ENCODE measurements around the gene TBX15. TPM values are rescaled to one million over a fixed set of nuclear protein-coding genes. Genes with fewer than 3 reads are reported as not detected.

The TBX15 gene
- total and polyA plus RNA-seq, 4 experiments from 2014 or later, result 0.05 TPM; not detected in 3

- intact Hi-C loops (cut with micrococcal nuclease), result no loop called here
- H3K27ac ChIP-seq (ENCODE audit: low read depth, low read length), result no peak overlapping the region
- no peak overlapping the region for H3K4me3 Mint-ChIP-seq
- H3K27me3 Mint-ChIP-seq, result no peaks in the 10 kb centered on the region
- H3K4me1 Mint-ChIP-seq, result no peaks in the 10 kb centered on the region
- H3K9me3 Mint-ChIP-seq, result peaks cover 0 to 2% (median 0%) of the 10 kb centered on the region in 8 donors
- no peak overlapping the region for H3K27ac Mint-ChIP-seq
- CTCF ChIA-PET (ENCODE audit: partially characterized antibody), result no interaction called here
- H3K36me3 Mint-ChIP-seq, result no peaks in the 10 kb centered on the region
- no peaks in the 10 kb centered on the region for H3K36me3 ChIP-seq (ENCODE audit: insufficient read depth, low read length)
- no peaks in the 10 kb centered on the region for H3K9me3 ChIP-seq (ENCODE audit: control insufficient read depth in 1 of 2, low read length in 2 of 2)
- POLR2A ChIA-PET (ENCODE audit: partially characterized antibody), result no interaction called here
- no peak overlapping the region for H3K4me3 ChIP-seq (ENCODE audit: low read length in 2 of 2)
- no peaks in the 10 kb centered on the region for H3K27me3 ChIP-seq (ENCODE audit: insufficient read depth, low read length)
- no peak for DNase-seq
- no peaks in the 10 kb centered on the region for H3K4me1 ChIP-seq (ENCODE audit: insufficient read depth, low read length)
These were observed 110.3 kb downstream of the TBX15 start for GRCh38 chr1:118877668-118878396.

GRCh38 chr1:118871582-118872171 lies 116.5 kb downstream of the TBX15 start:
- Histone ChIP-seq H3K27ac (ENCODE audit: low read depth, low read length) (no peak overlapping the region), H3K27me3 (ENCODE audit: insufficient read depth, low read length) (no peaks in the 10 kb centered on the region), H3K4me1 (ENCODE audit: insufficient read depth, low read length) (no peaks in the 10 kb centered on the region), H3K4me3 (ENCODE audit: low read length in 2 of 2) (no peak overlapping the region), H3K36me3 (ENCODE audit: insufficient read depth, low read length) (no peaks in the 10 kb centered on the region), H3K9me3 (ENCODE audit: control insufficient read depth in 1 of 2, low read length in 2 of 2) (no peaks in the 10 kb centered on the region)
- DNase-seq, result no peak
- peaks cover 0 to 6% (median 0%) of the 10 kb centered on the region in 8 donors for H3K9me3 Mint-ChIP-seq
- no peaks in the 10 kb centered on the region for H3K27me3 Mint-ChIP-seq
- ChIA-PET POLR2A (ENCODE audit: partially characterized antibody) (no interaction called here), CTCF (ENCODE audit: partially characterized antibody) (no interaction called here)
- H3K4me1 Mint-ChIP-seq, result no peaks in the 10 kb centered on the region
- no peak overlapping the region for H3K27ac Mint-ChIP-seq
- H3K36me3 Mint-ChIP-seq, result no peaks in the 10 kb centered on the region
- intact Hi-C loops (cut with micrococcal nuclease), result no loop called here
- no peak overlapping the region for H3K4me3 Mint-ChIP-seq

- Histone ChIP-seq H3K36me3 (ENCODE audit: insufficient read depth, low read length) (no peaks in the 10 kb centered on the region), H3K4me1 (ENCODE audit: insufficient read depth, low read length) (no peaks in the 10 kb centered on the region), H3K9me3 (ENCODE audit: control insufficient read depth in 1 of 2, low read length in 2 of 2) (no peaks in the 10 kb centered on the region), H3K27me3 (ENCODE audit: insufficient read depth, low read length) (no peaks in the 10 kb centered on the region), H3K27ac (ENCODE audit: low read depth, low read length) (no peak overlapping the region), H3K4me3 (ENCODE audit: low read length in 2 of 2) (no peak overlapping the region)
- Mint-ChIP-seq H3K4me3 (no peak overlapping the region), H3K27ac (no peak overlapping the region), H3K36me3 (no peaks in the 10 kb centered on the region), H3K27me3 (no peaks in the 10 kb centered on the region), H3K9me3 (peaks cover 0 to 6% (median 1%) of the 10 kb centered on the region in 8 donors), H3K4me1 (no peaks in the 10 kb centered on the region)
- CTCF ChIA-PET (ENCODE audit: partially characterized antibody), result no interaction called here
- no peak for DNase-seq
- POLR2A ChIA-PET (ENCODE audit: partially characterized antibody), result no interaction called here
- intact Hi-C loops (cut with micrococcal nuclease), result no loop called here
These were observed 119.8 kb downstream of the TBX15 start for GRCh38 chr1:118868387-118868786.

GRCh38 chr1:118866330-118866729 lies 121.8 kb downstream of the TBX15 start:
- Histone ChIP-seq H3K27ac (ENCODE audit: low read depth, low read length) (no peak overlapping the region), H3K9me3 (ENCODE audit: control insufficient read depth in 1 of 2, low read length in 2 of 2) (no peaks in the 10 kb centered on the region), H3K4me3 (ENCODE audit: low read length in 2 of 2) (no peak overlapping the region), H3K27me3 (ENCODE audit: insufficient read depth, low read length) (no peaks in the 10 kb centered on the region), H3K36me3 (ENCODE audit: insufficient read depth, low read length) (no peaks in the 10 kb centered on the region), H3K4me1 (ENCODE audit: insufficient read depth, low read length) (no peaks in the 10 kb centered on the region)
- Mint-ChIP-seq H3K4me3 (no peak overlapping the region), H3K4me1 (no peaks in the 10 kb centered on the region), H3K36me3 (no peaks in the 10 kb centered on the region), H3K27me3 (no peaks in the 10 kb centered on the region), H3K27ac (no peak overlapping the region), H3K9me3 (peaks cover 0 to 6% (median 2%) of the 10 kb centered on the region in 8 donors)
- CTCF ChIA-PET (ENCODE audit: partially characterized antibody), result no interaction called here
- intact Hi-C loops (cut with micrococcal nuclease), result no loop called here
- POLR2A ChIA-PET (ENCODE audit: partially characterized antibody), result no interaction called here
- DNase-seq, result no peak

DNA sequence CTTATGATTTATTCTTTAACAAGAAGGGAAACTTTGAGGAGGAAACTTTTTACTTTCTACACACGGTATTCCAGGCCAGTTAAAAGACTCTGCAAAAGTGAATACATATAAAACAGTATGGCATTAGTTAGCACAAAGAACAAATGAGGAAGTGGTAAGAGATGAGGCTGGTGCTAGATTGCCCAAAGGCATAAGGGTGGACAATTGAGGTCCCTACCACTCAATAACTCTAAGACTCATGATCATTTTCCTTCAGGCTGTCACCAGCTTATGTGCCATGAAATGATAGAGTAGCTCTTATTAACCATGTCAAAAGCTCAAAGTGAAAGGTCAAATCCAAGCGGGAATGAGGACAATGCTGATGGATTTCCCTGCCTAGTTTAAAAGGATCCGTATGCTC lies 124.5 kb downstream of the TBX15 start:
- H3K27me3 ChIP-seq (ENCODE audit: insufficient read depth, low read length), result no peaks in the 10 kb centered on the region
- Mint-ChIP-seq H3K4me1 (no peaks in the 10 kb centered on the region), H3K27ac (no peak overlapping the region), H3K9me3 (peaks cover 0 to 10% (median 3%) of the 10 kb centered on the region in 8 donors), H3K4me3 (no peak overlapping the region), H3K27me3 (no peaks in the 10 kb centered on the region), H3K36me3 (no peaks in the 10 kb centered on the region)
- intact Hi-C loops (cut with micrococcal nuclease), result no loop called here
- ChIA-PET CTCF (ENCODE audit: partially characterized antibody) (interaction anchor here (1.6 kb wide), 1 partner anchor 11 kb away, joined by 3 read pairs; no protein-coding TSS in a partner anchor), POLR2A (ENCODE audit: partially characterized antibody) (no interaction called here)
- H3K9me3 ChIP-seq (ENCODE audit: control insufficient read depth in 1 of 2, low read length in 2 of 2), result no peaks in the 10 kb centered on the region
- no peak overlapping the region for H3K4me3 ChIP-seq (ENCODE audit: low read length in 2 of 2)
- no peak overlapping the region for H3K27ac ChIP-seq (ENCODE audit: low read depth, low read length)
- H3K4me1 ChIP-seq (ENCODE audit: insufficient read depth, low read length), result no peaks in the 10 kb centered on the region
- no peaks in the 10 kb centered on the region for H3K36me3 ChIP-seq (ENCODE audit: insufficient read depth, low read length)
- DNase-seq, result no peak

GRCh38 chr1:118862755-118863154 lies 125.4 kb downstream of the TBX15 start:
- no peak overlapping the region for H3K27ac ChIP-seq (ENCODE audit: low read depth, low read length)
- Mint-ChIP-seq H3K27me3 (no peaks in the 10 kb centered on the region), H3K4me1 (no peaks in the 10 kb centered on the region), H3K36me3 (no peaks in the 10 kb centered on the region), H3K27ac (no peak overlapping the region), H3K4me3 (no peak overlapping the region), H3K9me3 (peaks cover 0 to 7% (median 3%) of the 10 kb centered on the region in 8 donors)
- no peak overlapping the region for H3K4me3 ChIP-seq (ENCODE audit: low read length in 2 of 2)
- H3K36me3 ChIP-seq (ENCODE audit: insufficient read depth, low read length), result no peaks in the 10 kb centered on the region
- intact Hi-C loops (cut with micrococcal nuclease), result no loop called here
- ChIA-PET CTCF (ENCODE audit: partially characterized antibody) (interaction anchor here (1.6 kb wide), 1 partner anchor 12 kb away, joined by 3 read pairs; no protein-coding TSS in a partner anchor), POLR2A (ENCODE audit: partially characterized antibody) (no interaction called here)
- no peaks in the 10 kb centered on the region for H3K9me3 ChIP-seq (ENCODE audit: control insufficient read depth in 1 of 2, low read length in 2 of 2)
- no peaks in the 10 kb centered on the region for H3K4me1 ChIP-seq (ENCODE audit: insufficient read depth, low read length)
- H3K27me3 ChIP-seq (ENCODE audit: insufficient read depth, low read length), result no peaks in the 10 kb centered on the region
- no peak for DNase-seq

DNA sequence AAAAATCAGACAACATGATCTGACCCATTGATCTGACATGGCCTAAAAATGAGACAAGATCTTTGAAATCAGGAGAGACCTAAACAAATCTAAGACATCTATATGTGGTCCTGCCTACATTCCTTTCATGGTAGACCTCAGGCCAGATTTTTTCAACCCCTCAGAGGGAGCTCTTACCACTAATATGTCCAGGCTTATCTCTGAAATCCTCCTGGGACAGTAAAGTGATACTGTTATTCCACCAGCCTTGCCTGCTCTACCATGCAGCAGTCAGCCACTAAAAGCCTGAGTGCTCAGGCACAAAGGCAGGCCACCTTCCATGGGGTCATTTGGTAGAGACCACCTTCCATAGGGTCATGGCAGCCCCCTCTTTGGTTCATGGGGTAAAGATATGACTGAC lies 126.9 kb downstream of the TBX15 start:
- Histone ChIP-seq H3K27me3 (ENCODE audit: insufficient read depth, low read length) (no peaks in the 10 kb centered on the region), H3K9me3 (ENCODE audit: control insufficient read depth in 1 of 2, low read length in 2 of 2) (no peaks in the 10 kb centered on the region), H3K36me3 (ENCODE audit: insufficient read depth, low read length) (no peaks in the 10 kb centered on the region), H3K4me1 (ENCODE audit: insufficient read depth, low read length) (no peaks in the 10 kb centered on the region), H3K4me3 (ENCODE audit: low read length in 2 of 2) (no peak overlapping the region), H3K27ac (ENCODE audit: low read depth, low read length) (no peak overlapping the region)
- H3K36me3 Mint-ChIP-seq, result no peaks in the 10 kb centered on the region
- H3K27me3 Mint-ChIP-seq, result no peaks in the 10 kb centered on the region
- peaks cover 0 to 5% (median 3%) of the 10 kb centered on the region in 8 donors for H3K9me3 Mint-ChIP-seq
- POLR2A ChIA-PET (ENCODE audit: partially characterized antibody), result no interaction called here
- no peaks in the 10 kb centered on the region for H3K4me1 Mint-ChIP-seq
- no peak overlapping the region for H3K4me3 Mint-ChIP-seq
- no peak for DNase-seq
- intact Hi-C loops (cut with micrococcal nuclease), result no loop called here
- CTCF ChIA-PET (ENCODE audit: partially characterized antibody), result no interaction called here
- no peak overlapping the region for H3K27ac Mint-ChIP-seq
